DOHH2 (cell line): ENCODE results near the gene MPRIP.

Experiments
- H3F3A ChIP-seq: fragments of 200-600 bp; sonication (generic), shearing (Covaris generic); 2 replicates; pipeline ENCODE4 v1.6.0; 2016; ENCODE audit warnings: antibody characterized with exemption, mild to moderate bottlenecking; ENCODE audit not compliant: control insufficient read depth, insufficient read depth
- H3K27ac ChIP-seq: fragments of 200-600 bp; sonication (generic); 2 replicates; pipeline ENCODE4 v1.5.1; 2014; ENCODE audit warnings: low read depth, mild to moderate bottlenecking, low read length, moderate library complexity
- H3K27me3 ChIP-seq: fragments of 200-600 bp; sonication (generic); 2 replicates; pipeline ENCODE4 v1.6.1; 2014; ENCODE audit warnings: mild to moderate bottlenecking, low read length, mixed read lengths; ENCODE audit not compliant: control insufficient read depth
- H3K36me3 ChIP-seq: fragments of 200-600 bp; sonication (generic); 2 replicates; pipeline ENCODE4 v1.6.1; 2014; ENCODE audit warnings: mild to moderate bottlenecking, low read length, moderate library complexity, mixed read lengths; ENCODE audit not compliant: control insufficient read depth
- H3K4me1 ChIP-seq: fragments of 200-600 bp; sonication (generic); 2 replicates; pipeline ENCODE4 v1.6.1; 2014; ENCODE audit warnings: mild to moderate bottlenecking, low read length, mixed read lengths; ENCODE audit not compliant: control insufficient read depth
- H3K4me2 ChIP-seq: fragments of 200-600 bp; sonication (generic); 2 replicates; pipeline ENCODE4 v1.6.0; 2014; ENCODE audit warnings: mild to moderate bottlenecking, low read length, moderate library complexity
- H3K4me3 ChIP-seq: fragments of 200-600 bp; sonication (generic); 2 replicates; pipeline ENCODE4 v1.5.1; 2014; ENCODE audit warnings: mild to moderate bottlenecking, low read length, mixed read lengths
- H3K79me2 ChIP-seq: fragments of 200-600 bp; sonication (generic); 2 replicates; pipeline ENCODE4 v1.6.1; 2014; ENCODE audit warnings: mild to moderate bottlenecking, low read length, mixed read lengths; ENCODE audit not compliant: control insufficient read depth
- H3K9me2 ChIP-seq: fragments of 200-600 bp; sonication (generic); replicated peaks from 2 replicates; pipeline ENCODE4 v1.6.1; 2014; ENCODE audit warnings: mild to moderate bottlenecking, low read length, mixed read lengths; ENCODE audit not compliant: control insufficient read depth
- H3K9me3 ChIP-seq: fragments of 200-600 bp; sonication (generic); 2 replicates; pipeline ENCODE4 v1.6.1; 2014; ENCODE audit warnings: antibody characterized with exemption, low read length, mixed read lengths; ENCODE audit not compliant: control insufficient read depth, insufficient read depth
- H4K20me1 ChIP-seq: fragments of 200-600 bp; sonication (generic); 2 replicates; pipeline ENCODE4 v1.6.0; 2014; ENCODE audit warnings: low read depth, mild to moderate bottlenecking, antibody characterized with exemption, low read length, moderate library complexity; ENCODE audit not compliant: control insufficient read depth, insufficient read depth
- CTCF ChIP-seq: fragments of 200-600 bp; sonication (generic); IDR thresholded peaks from one replicate; pipeline ENCODE4 v1.5.1; 2014; ENCODE audit warnings: antibody characterized with exemption, mild to moderate bottlenecking, low read depth, low read length; ENCODE audit not compliant: poor library complexity, severe bottlenecking
- EZH2phosphoT487 ChIP-seq: fragments of 200-600 bp; sonication (generic); IDR thresholded peaks from 2 replicates; pipeline ENCODE4 v1.6.1; 2017; ENCODE audit warnings: borderline replicate concordance, mild to moderate bottlenecking, antibody characterized with exemption, low read length, moderate library complexity, mixed read lengths

Gene MPRIP

DNA sequence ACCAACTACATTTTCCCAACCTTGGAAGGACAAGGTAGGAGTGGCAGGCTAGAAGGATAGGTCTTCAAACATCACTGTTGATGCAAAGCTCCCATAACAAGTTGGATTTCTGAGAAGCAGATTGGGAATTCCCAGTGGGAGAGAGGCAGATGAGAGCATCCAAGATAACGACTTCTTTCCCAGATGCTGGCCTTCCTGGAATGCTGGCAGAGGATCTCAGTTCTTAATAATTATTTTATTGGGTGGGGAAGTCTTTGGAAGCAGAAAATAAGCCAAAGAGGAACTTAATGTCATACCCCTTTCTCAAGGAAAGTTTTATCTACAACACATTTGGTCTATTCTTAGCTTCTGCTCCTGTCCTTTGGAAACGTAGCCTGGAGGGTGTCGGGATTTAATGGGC is 64.5 kb downstream of the MPRIP start:
- Histone ChIP-seq H3K9me2 (no peaks in the 10 kb centered on the region), H3K27me3 (no peaks in the 10 kb centered on the region), H3K4me3 (no peak overlapping the region), H3F3A (no peaks in the 10 kb centered on the region), H3K4me2 (no peak overlapping the region), H3K79me2 (peaks cover 19% of the 10 kb centered on the region), H3K27ac (no peak overlapping the region), H3K36me3 (no peaks in the 10 kb centered on the region; the same call in 1 of the 2 replicates), H4K20me1 (peaks cover 13% of the 10 kb centered on the region; the same call in 1 of the 2 replicates), H3K9me3 (no peaks in the 10 kb centered on the region), H3K4me1 (peaks cover 5% of the 10 kb centered on the region; the same call in 1 of the 2 replicates)
- TF ChIP-seq CTCF (no peak), EZH2phosphoT487 (no peak)

- Histone ChIP-seq H3K4me3 (no peak overlapping the region), H3K27ac (no peak overlapping the region), H3K9me2 (no peaks in the 10 kb centered on the region), H3K4me2 (no peak overlapping the region), H4K20me1 (peaks cover 13% of the 10 kb centered on the region; the same call in 1 of the 2 replicates), H3K9me3 (no peaks in the 10 kb centered on the region), H3F3A (no peaks in the 10 kb centered on the region), H3K4me1 (peaks cover 5% of the 10 kb centered on the region; the same call in 1 of the 2 replicates), H3K36me3 (no peaks in the 10 kb centered on the region; the same call in 1 of the 2 replicates), H3K27me3 (no peaks in the 10 kb centered on the region), H3K79me2 (peaks cover 21% of the 10 kb centered on the region)
- TF ChIP-seq CTCF (no peak), EZH2phosphoT487 (no peak)
Observed at GRCh38 chr17:17107281-17107680, 65.0 kb downstream of the MPRIP start.

DNA sequence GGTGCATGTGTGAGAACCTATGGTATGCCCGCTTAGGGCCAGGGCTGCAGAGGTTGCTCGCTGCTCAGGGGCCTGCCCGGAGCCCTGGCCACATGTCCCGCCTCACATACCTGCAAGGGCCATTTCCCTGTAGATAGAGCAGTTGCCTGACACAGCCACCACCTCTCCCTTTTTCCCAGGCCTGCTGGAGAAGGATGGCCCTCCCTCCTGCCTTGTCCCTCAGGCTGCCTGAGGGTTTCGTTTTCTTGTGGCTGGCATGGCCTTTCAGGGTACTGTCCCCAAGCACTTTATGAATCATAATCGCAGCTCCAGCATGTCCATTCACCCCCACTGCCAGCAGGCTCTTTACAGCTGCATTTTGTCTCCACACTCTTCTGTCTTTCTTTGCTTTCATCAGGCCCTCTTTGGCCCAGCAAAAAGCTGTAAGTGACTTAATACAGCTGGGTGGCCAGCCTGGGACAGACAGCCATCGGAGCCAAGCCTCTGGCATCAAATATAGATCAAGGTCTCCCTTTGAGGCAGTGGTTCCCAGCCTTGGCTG is 65.7 kb downstream of the MPRIP start:
- peaks cover 26% of the 10 kb centered on the region for H3K79me2 ChIP-seq

More for the DNA sequence above, 65.7 kb downstream of the MPRIP start:
- Histone ChIP-seq H3K4me3 (no peak overlapping the region), H3K27ac (no peak overlapping the region), H3F3A (no peaks in the 10 kb centered on the region), H3K9me2 (no peaks in the 10 kb centered on the region), H3K27me3 (no peaks in the 10 kb centered on the region), H3K4me2 (no peak overlapping the region), H4K20me1 (peaks cover 13% of the 10 kb centered on the region; the same call in 1 of the 2 replicates), H3K4me1 (peaks cover 7% of the 10 kb centered on the region), H3K36me3 (no peaks in the 10 kb centered on the region; the same call in 1 of the 2 replicates), H3K9me3 (no peaks in the 10 kb centered on the region)
- TF ChIP-seq EZH2phosphoT487: no peak
- no peak for TF ChIP-seq CTCF
